ENCODE measurements around the gene SNORC.

SNORC gene

GRCh38 chr2:232925153-232925820 lies 55.2 kb downstream of the SNORC start:
- no peak for DNase-seq

DNA sequence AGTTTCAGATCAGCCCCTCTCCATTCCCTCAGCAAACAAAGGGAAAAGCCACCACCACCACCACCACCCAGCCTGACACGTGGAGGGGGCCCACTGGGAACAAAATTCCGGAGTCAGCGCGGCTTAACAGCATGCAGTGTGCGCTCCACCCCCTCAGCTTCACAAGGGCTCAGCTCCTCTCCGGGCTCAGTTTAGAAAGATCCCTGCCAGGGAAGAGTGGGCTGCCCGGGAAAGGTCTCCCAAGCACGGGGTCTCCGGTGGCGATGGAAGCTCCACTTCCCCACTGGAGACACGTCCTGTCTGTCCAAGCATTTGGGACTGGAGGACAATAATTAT lies 55.7 kb downstream of the SNORC start:
- peak in 11 of 56 donors; percentile 10 to 64 (median 30) for DNase-seq

- peak in 1 of 56 donors; percentile 25 for DNase-seq
Observed at GRCh38 chr2:232926431-232926939, 56.4 kb downstream of the SNORC start.

DNA sequence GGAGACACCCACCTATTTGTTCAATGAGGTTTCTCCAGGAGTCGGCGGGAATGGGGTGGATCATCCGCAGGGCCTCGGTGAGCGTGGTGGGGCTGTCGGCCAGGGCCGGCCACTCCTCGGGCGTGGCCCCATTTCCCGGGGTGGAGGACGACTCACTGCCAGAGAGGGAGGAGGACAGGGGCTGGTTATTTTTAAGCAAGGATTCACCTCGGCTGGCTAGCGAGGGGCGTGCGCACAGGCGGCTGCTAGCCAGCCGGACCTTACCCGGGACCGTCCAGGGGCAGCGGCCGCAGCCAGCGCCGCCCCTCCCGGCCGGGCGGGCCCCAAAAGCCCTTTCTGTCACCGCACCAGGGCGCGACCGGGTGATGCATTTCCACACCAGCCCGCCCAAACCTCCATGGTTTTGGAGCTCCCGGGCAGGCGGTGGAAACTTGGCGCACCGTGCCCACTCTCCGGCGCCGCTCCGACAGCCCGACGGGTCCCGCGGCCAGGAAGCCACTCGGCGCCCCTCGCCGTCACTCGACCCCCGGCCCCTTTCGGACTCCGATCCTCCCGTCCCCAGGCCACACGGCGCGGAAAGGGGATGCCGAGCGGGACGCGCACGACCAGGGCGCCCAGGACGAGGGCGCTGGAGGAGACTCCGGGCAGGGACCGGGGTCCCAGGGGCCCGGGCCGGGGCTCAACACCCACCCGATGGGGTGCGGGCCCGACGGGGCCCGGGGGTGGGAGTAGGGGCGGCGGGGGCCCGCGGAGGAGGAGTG lies 57.1 kb downstream of the SNORC start:
- DNase-seq, result no peak

DNA sequence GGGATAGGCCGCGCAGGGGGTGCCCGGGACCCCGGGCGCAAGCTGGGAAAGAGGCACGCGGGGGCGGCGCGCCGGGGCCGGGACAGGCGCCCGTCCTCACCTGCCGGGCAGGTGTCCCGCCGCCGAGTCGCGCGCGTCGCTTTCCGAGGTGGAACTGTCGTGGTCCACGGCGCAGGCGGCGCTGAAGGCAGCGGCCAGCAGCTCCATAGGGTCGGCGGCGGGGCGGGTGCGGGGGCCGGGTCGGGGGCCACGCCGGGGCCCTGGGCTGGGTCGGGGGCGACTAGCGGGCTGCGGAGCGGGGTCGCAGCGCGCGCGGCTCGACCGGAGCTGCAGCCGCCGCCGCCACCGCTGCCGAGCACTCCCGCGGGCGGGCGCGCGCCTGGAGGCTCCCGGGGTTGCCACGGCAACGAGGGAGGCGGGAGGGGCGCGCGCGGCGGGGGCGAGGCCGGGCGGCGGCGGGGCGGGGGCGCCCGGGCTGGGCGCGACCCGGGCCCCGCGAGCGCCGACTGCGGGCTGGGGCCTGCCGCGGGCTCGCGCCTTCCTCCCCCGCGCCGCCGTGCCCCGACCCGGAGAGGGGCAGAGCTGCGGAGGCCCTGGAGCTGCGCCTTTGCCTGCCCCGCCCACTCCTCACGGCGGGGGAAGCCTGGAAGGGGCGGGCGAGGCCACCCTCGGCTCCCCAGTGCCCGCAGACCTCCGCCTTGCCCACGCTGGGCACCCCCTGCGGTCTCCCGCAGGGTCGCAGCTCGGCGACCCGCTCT lies 57.9 kb downstream of the SNORC start:
- peak in 13 of 56 donors; percentile 6 to 62 (median 36) for DNase-seq

Data from nucleus accumbens (tissue), 56 donors.